GM18517 (cell line): ENCODE results near the gene EVI2B.
"Not testable (repeated sequence)": the region's sequence is repeated elsewhere in the genome, so short reads cannot be mapped to it uniquely, and the experiment has no call there.

Experiments used
- ATAC-seq: cut with Tn5 transposase; IDR thresholded peaks from one replicate; pipeline ENCODE4 v1.9.1; 2021; ENCODE audit warnings: mild to moderate bottlenecking, moderate library complexity; ENCODE audit not compliant: unreplicated experiment

Gene EVI2B

DNA sequence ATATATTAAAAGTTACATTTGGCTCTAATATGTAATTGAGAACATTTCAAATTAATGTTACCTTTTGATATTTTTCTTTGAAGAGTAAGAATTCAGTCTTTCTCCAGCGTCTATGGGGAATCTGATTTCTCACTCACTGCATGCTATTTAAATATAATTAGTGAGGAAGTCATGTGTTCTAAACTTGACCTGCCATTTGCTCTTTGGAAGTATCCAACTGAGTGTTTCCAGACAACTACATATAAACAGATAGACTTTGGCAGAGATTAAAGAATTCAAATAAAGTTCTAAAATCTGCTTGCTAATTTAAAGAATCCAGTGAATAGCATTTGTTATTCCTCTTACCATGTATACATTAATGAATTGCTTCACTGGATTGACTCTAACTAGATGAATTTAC, 40.3 kb downstream of the EVI2B start:
- no peak for ATAC-seq

DNA sequence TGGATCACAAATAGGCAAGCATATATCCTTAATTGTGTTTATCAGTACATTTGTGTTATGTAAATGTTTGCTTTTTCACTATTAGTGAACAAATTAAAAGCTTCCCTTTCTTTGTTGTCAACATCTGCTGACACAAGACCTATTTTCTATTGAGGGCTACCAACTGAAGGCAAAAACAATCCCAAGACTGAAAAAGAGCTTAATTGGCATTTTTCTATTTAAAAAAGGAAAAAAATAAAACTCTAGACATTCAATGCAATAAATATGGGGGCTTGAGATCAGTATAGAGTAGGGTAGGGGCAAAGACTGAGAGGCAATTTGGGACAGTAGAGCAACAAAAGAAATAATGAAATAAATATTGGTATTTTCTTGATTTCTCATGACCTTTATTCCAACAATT, 41.1 kb downstream of the EVI2B start:
- ATAC-seq: no peak

DNA sequence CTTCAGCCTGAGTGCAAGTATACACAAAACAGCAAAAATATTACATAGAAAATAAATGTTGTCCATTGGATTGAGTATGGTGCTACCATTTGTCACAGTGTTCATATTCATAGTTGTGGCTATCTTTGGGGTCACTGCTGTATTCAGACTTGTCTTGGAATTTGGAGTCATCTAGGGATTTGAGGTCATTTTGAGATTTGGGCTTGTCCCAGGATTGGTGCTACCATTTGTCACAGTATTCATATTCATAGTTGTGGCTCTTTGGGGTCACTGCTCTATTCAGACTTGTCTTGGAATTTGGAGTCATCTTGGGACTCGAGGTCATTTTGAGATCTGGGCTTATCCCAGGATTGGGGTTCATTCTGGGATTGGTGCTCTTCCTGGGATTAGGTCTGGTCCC, 41.6 kb downstream of the EVI2B start:
- ATAC-seq: no peak

DNA sequence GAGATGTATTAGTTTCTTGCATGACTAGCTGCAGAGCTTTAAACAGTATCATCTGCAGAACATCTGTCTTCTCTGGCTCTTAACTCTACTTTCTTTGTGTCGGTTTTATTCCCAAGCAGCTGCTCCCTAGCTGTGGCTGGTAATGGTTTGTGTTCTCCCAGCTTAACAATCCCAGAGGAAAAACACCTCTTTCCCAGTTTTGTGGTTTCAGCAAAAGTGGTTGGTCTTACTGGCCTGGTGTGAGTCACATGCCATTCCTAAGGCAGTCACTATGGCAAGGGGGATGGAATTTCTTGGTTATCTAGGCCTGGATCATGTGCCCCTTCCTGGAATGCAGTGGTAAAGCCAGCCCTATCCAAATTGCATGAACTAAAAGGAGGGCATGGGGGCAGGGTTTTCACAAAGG, 44.3 kb downstream of the EVI2B start:
- ATAC-seq: no peak

DNA sequence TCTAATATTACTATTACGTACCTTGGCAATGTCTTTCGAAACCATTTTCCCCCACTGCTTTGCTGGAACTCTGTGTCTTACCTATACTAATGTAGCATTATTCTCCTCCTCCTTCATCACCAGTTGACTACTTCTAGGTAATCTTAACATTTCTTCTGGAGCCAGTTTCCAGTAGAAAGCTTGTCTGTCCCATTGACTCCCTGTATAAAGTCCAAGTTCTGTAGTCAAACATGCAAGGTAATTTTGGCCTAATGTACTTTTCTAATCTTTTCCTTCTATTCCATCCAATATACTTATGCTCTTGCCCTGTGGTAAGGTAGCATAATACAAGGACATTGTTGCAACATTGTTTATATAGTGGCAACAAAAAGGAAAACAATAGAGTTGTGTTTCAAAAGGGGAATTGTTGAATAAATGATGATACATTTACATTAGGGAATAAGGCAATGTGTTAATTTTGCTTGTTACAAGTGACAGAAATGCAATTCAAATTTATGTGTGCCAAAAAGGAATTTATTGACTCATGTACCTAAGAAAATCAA, 44.7 kb downstream of the EVI2B start:
- ATAC-seq: no peak

DNA sequence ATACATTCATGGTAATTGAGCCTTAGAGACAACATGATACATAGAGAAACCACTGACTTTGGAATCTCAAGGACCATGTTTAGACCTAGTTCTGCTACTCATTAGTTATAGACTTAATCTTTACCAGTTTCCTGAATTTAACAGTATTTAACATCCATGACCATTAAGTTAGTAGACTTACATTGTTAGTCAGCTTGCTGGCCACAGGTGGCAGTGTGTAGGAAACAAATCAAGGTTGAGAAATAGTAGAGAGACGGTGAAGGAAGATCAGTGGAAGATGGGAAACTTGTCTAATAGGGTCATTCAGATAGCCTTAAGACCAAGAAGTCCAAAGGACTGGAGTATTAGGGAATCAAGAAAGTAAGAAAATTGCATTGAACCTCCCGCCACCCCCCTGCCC, 47.8 kb downstream of the EVI2B start:
- no peak for ATAC-seq

DNA sequence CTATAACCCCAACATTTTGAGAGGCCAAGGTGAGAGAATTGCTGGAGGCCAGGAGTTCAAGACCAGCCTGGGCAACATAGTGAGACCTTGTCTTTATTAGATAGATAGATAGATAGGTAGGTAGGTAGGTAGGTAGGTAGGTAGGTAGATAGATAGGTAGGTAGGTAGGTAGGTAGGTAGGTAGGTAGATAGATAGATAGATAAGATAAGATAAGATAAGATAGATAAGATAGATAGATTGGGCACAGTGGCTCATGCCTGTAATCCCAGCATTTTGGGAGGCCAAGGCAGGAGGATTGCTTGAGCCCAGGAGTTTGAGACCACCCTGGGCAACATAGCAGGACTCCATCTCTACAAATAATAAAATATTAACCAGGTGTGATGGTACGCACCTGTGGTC, 50.9 kb downstream of the EVI2B start:
- not testable (repeated sequence) for ATAC-seq

DNA sequence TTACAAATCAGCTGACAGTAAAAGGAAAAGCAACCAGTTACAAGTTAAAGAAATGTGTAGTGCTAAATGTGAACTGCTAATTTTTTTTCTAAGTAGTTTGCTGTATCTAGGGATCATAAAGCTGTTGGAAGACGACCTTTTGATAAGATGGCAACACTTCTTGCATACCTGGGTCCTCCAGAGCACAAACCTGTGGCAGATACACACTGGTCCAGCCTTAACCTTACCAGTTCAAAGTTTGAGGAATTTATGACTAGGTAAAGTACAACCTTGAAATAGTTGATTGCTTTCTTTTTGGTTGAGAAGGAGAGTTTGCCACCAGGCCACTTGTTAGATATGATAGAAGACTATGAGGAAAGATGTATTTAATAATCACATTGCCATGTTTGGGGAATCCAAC, 52.3 kb downstream of the EVI2B start:
- no peak for ATAC-seq

DNA sequence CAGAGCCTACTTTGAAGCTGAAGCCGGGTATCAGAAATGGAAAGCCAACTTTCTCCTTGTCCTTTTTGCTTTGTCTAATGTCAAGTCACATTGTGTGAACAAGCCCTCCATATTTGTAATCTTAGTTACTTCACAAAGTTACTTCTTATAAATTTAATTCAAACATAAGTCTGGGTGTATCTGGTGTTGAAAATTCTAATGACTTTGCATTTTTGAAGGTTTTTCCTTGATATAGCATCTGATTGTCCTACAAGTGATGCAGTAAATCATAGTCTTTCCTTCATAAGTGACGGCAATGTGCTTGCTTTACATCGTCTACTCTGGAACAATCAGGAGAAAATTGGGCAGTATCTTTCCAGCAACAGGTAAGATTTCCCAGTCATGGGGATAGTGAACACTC, 53.7 kb downstream of the EVI2B start:
- ATAC-seq: no peak

DNA sequence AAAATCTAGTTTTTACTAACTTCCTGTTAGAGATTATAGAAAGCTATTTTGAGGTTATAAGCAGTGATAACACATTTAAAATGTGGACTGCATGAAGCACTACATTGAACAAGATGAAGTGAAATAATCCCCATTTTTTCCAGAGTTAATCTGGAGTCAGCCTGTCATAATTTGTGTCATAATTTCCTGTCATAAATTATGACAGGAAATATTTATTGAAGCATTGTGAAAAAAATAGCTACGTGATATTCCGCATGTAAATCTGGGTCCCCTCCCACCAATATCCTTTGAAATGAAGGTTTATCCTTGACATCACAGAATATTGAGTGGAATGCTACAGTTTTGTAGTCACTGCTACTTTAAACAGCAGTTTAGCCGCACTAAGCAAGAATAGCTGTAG, 56.9 kb downstream of the EVI2B start:
- ATAC-seq: no peak

DNA sequence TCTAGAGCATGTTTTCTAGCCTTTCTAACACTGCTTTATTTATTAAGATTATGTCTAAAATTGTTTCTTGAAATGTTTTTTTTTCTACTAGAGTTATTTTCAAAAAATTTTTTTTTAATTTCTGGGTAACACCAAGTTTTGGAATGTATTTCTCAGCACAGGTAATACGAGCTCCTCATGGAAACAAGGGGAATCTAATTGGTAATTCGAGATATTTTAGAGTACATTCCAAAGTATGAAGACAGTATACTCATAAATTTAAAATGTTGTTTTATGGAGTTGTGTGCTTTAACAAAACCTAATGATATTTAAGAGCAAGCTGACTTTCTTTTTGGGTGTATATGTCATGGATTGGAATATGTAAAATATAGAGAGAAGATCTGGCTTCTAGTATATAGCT, 59.2 kb downstream of the EVI2B start:
- no peak for ATAC-seq
